Inflammatory macrophage treated with lipopolysaccharide for 1 hour (primary cell): ENCODE results near the gene COL4A2.

Experiments
- DNase-seq, 2 donors: peaks; one replicate each; pipeline ENCODE4 v3.0.0-alpha.2; 2020 to 2022

Gene COL4A2

GRCh38 chr13:110551284-110551683 lies 244.2 kb downstream of the COL4A2 start:
- no peak for DNase-seq

DNA sequence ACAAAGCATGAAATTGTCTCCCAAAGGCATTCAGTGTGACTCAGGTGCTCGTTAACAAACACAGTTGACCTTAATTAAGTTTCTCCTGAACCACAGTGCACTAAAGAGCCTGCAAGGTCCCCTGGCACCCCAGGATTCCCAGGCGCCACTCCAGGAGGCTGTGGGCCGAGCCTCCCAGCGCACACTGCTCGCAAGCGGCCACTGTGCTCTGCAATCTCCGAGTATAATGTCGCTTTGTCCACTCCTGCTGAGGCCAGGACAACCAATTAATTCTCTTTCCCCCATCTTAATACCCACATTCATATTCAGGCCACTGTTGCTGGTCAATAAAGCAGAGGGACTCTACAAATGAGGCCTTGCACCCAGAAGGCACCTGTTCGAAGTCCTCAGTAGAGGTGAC lies 245.7 kb downstream of the COL4A2 start:
- DNase-seq, result no peak

GRCh38 chr13:110553417-110553816 lies 246.3 kb downstream of the COL4A2 start:
- no peak for DNase-seq

GRCh38 chr13:110554227-110554836 lies 247.2 kb downstream of the COL4A2 start:
- no peak for DNase-seq

GRCh38 chr13:110554946-110555345 lies 247.9 kb downstream of the COL4A2 start:
- no peak for DNase-seq

- DNase-seq, result peak in 1 of 2 donors; percentile 28
Observed at GRCh38 chr13:110555601-110556223, 248.6 kb downstream of the COL4A2 start.

- no peak for DNase-seq
Observed at GRCh38 chr13:110556224-110556606, 249.1 kb downstream of the COL4A2 start.

- DNase-seq, result no peak
Observed at GRCh38 chr13:110557082-110557481, 250.0 kb downstream of the COL4A2 start.

GRCh38 chr13:110557610-110558305 lies 250.7 kb downstream of the COL4A2 start:
- DNase-seq, result no peak

GRCh38 chr13:110559429-110559943 lies 252.4 kb downstream of the COL4A2 start:
- DNase-seq, result peak in 1 of 2 donors; percentile 32

GRCh38 chr13:110559986-110560385 lies 252.9 kb downstream of the COL4A2 start:
- no peak for DNase-seq

GRCh38 chr13:110560601-110561343 lies 253.7 kb downstream of the COL4A2 start:
- DNase-seq, result peak; percentile 65 to 75

DNA sequence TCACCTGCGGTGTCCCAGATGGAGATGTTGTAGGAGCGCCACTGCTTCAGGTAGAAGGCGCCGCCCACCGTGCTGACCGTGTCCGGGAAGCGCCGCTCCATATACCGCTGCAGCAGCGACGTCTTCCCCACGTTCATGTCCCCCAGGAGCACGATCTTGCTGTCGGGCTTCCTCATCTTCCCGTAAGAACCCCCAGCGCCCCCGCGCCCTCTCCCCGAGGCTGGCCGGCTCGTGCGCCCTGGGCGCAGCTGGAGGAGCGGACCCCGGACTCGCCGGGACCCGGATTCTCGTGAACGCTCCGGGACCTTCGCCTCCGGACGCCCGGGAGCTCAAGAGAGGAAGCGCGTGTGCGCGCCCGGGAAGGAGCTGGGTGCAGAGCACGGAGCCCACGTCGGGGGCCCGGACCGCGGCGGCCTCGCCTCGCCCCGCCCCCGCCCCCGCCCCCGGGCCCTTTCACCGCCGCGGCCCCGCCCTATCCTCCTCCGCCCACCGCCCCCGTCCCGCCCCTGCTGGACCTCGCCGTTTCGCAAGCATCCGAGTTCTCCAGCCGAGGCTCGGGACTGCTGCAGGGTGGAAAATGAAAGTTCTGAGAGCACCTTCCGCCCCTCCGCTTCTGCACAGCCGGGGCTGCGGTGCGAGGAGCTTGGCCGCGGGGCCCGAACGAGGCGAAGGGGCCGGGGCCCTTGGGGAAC lies 254.4 kb downstream of the COL4A2 start, which contains the start of gene RAB20:
RAB20 (minus strand) TSS at position 379 of the 692 bp plus-strand sequence; CDS start at position 176, 203 bp downstream.
- DNase-seq, result peak; percentile 71 to 79

- peak; percentile 53 to 57 for DNase-seq
Observed at GRCh38 chr13:110562036-110562597, 255.0 kb downstream of the COL4A2 start.
